DND-41 (cell line): ENCODE data around the gene FABP7.

ENCODE experiments used
- EZH2 ChIP-seq: IDR thresholded peaks from 3 replicates; pipeline ENCODE4 v1.6.1; 2012; ENCODE audit warnings: borderline replicate concordance, low read depth, mild to moderate bottlenecking, moderate library complexity, low read length, inconsistent platforms; ENCODE audit not compliant: severe bottlenecking
- TF ChIP-seq, protein P1 (sequence below): IDR thresholded peaks from 2 replicates; pipeline ENCODE4 v1.5.1; 2012; ENCODE audit warnings: borderline replicate concordance, low read length, moderate library complexity, mild to moderate bottlenecking; ENCODE audit not compliant: poor library complexity, severe bottlenecking; ENCODE audit errors: extremely low read depth

- TF ChIP-seq, protein P1, sequence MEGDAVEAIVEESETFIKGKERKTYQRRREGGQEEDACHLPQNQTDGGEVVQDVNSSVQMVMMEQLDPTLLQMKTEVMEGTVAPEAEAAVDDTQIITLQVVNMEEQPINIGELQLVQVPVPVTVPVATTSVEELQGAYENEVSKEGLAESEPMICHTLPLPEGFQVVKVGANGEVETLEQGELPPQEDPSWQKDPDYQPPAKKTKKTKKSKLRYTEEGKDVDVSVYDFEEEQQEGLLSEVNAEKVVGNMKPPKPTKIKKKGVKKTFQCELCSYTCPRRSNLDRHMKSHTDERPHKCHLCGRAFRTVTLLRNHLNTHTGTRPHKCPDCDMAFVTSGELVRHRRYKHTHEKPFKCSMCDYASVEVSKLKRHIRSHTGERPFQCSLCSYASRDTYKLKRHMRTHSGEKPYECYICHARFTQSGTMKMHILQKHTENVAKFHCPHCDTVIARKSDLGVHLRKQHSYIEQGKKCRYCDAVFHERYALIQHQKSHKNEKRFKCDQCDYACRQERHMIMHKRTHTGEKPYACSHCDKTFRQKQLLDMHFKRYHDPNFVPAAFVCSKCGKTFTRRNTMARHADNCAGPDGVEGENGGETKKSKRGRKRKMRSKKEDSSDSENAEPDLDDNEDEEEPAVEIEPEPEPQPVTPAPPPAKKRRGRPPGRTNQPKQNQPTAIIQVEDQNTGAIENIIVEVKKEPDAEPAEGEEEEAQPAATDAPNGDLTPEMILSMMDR: no peak
- TF ChIP-seq EZH2: no peak
These were observed 49.9 kb downstream of the FABP7 start for GRCh38 chr6:122829456-122829855.
